Thoracic aorta (tissue), 2 donors: ENCODE measurements around the gene PRKN. TPM values are rescaled to one million over a fixed set of nuclear protein-coding genes. Genes with fewer than 3 reads are reported as not detected.

Experiments used
- ATAC-seq: fragments of 150-250 bp; one replicate; pipeline ENCODE4 v1.8.0; 2017; ENCODE audit warnings: low read depth; ENCODE audit not compliant: insufficient number of reproducible peaks, low FRiP score
- DNase-seq: peaks from one replicate; pipeline ENCODE4 v3.0.0-alpha.2; 2020; ENCODE audit warnings: low spot score
- H3K27ac ChIP-seq, 2 donors: fragments of 200-600 bp; sonication (generic); 1 replicate in 1 of 2; 2 replicates in 1 of 2; pipeline ENCODE4 v1.5.1; 2016; ENCODE audit warnings: mild to moderate bottlenecking in 2 of 2, moderate library complexity in 2 of 2
- H3K27me3 ChIP-seq: fragments of 200-600 bp; sonication (generic); replicated peaks from 2 replicates; pipeline ENCODE4 v1.6.0; 2016; ENCODE audit warnings: mild to moderate bottlenecking; ENCODE audit not compliant: insufficient read depth
- H3K36me3 ChIP-seq: fragments of 200-600 bp; sonication (generic); one replicate; pipeline ENCODE4 v1.5.1; 2016
- H3K4me1 ChIP-seq, 2 donors: fragments of 200-600 bp; sonication (generic); 1 replicate in 1 of 2; 2 replicates in 1 of 2; pipeline versions ENCODE4 v1.5.1 to v1.6.0; 2016; ENCODE audit warnings: low read depth in 2 of 2, mild to moderate bottlenecking in 1 of 2; ENCODE audit not compliant: control insufficient read depth in 1 of 2
- H3K4me3 ChIP-seq: fragments of 200-600 bp; sonication (generic); 2 replicates; pipeline ENCODE4 v1.5.1; 2016; ENCODE audit warnings: mild to moderate bottlenecking
- H3K9me3 ChIP-seq: fragments of 200-600 bp; sonication (generic); 2 replicates; pipeline ENCODE4 v1.5.1; 2016
- CTCF ChIP-seq: fragments of 200-600 bp; sonication (generic); IDR thresholded peaks from one replicate; pipeline ENCODE4 v1.5.1; 2019; ENCODE audit warnings: antibody characterized with exemption
- total RNA-seq, 2 donors: library from RNA; depleted of rRNA; stranded (reverse); fragments of >200 nt; gene quantifications; one replicate each; pipeline versions ENCODE4 v1.1.0 to v1.2.3, GENCODE V29; 2016

The PRKN gene
- total RNA-seq, 2 donors from 2014 or later, result 10.4 to 23.8 TPM

- Histone ChIP-seq H3K27me3 (no peaks in the 10 kb centered on the region), H3K27ac (no peak overlapping the region), H3K4me3 (no peak overlapping the region), H3K4me1 (no peaks in the 10 kb centered on the region), H3K36me3 (no peaks in the 10 kb centered on the region), H3K9me3 (no peaks in the 10 kb centered on the region)
- DNase-seq (no peak), ATAC-seq (no peak)
- TF ChIP-seq CTCF, result no peak
Measured at GRCh38 chr6:161749576-161749975, 978.0 kb downstream of the PRKN start.

- Histone ChIP-seq H3K36me3 (no peaks in the 10 kb centered on the region), H3K4me1 (no peaks in the 10 kb centered on the region), H3K27ac (no peak overlapping the region), H3K9me3 (no peaks in the 10 kb centered on the region), H3K27me3 (no peaks in the 10 kb centered on the region), H3K4me3 (no peak overlapping the region)
- ATAC-seq, result no peak
- DNase-seq, result no peak
- no peak for TF ChIP-seq CTCF
Measured at GRCh38 chr6:161748535-161749416, 978.8 kb downstream of the PRKN start.

- H3K4me1 ChIP-seq, result no peaks in the 10 kb centered on the region
- DNase-seq, result no peak
- no peak for TF ChIP-seq CTCF
- H3K27ac ChIP-seq, result no peak overlapping the region
- ATAC-seq, result no peak
- H3K9me3 ChIP-seq, result no peaks in the 10 kb centered on the region
- no peak overlapping the region for H3K4me3 ChIP-seq
- no peaks in the 10 kb centered on the region for H3K27me3 ChIP-seq
- H3K36me3 ChIP-seq, result no peaks in the 10 kb centered on the region
Measured at GRCh38 chr6:161747506-161747905, 980.1 kb downstream of the PRKN start.

- Histone ChIP-seq H3K4me3 (no peak overlapping the region), H3K9me3 (no peaks in the 10 kb centered on the region), H3K4me1 (no peaks in the 10 kb centered on the region), H3K27me3 (no peaks in the 10 kb centered on the region), H3K27ac (no peak overlapping the region), H3K36me3 (no peaks in the 10 kb centered on the region)
- TF ChIP-seq CTCF, result no peak
- no peak for DNase-seq
- ATAC-seq, result no peak
Measured at GRCh38 chr6:161745594-161746141, 981.9 kb downstream of the PRKN start.

GRCh38 chr6:161745128-161745527 is 982.4 kb downstream of the PRKN start:
- Histone ChIP-seq H3K4me3 (no peak overlapping the region), H3K27me3 (no peaks in the 10 kb centered on the region), H3K9me3 (no peaks in the 10 kb centered on the region), H3K27ac (no peak overlapping the region), H3K36me3 (no peaks in the 10 kb centered on the region), H3K4me1 (no peaks in the 10 kb centered on the region)
- ATAC-seq (no peak), DNase-seq (no peak)
- no peak for TF ChIP-seq CTCF
